Peyer's patch (tissue), 4 donors: Measurements from ENCODE around the gene COL11A2.

Experiments used
- POLR2A ChIP-seq, 2 donors: fragments of 450-650 bp; IDR thresholded peaks; one replicate each; pipeline ENCODE4 v1.5.1; 2017; ENCODE audit warnings: antibody characterized with exemption in 2 of 2, mild to moderate bottlenecking in 2 of 2, moderate library complexity in 2 of 2
- TF ChIP-seq, protein P1 (sequence below), 6 experiments: fragments of 450-650 bp in 4 of 6; fragments of 200-600 bp in 2 of 6; sonication (generic) in 1 of 6; IDR thresholded peaks; one replicate each; pipeline ENCODE4 v1.5.1; 2017 to 2019; ENCODE audit warnings: antibody characterized with exemption in 6 of 6, mild to moderate bottlenecking in 3 of 6, moderate library complexity in 1 of 6

DNA sequence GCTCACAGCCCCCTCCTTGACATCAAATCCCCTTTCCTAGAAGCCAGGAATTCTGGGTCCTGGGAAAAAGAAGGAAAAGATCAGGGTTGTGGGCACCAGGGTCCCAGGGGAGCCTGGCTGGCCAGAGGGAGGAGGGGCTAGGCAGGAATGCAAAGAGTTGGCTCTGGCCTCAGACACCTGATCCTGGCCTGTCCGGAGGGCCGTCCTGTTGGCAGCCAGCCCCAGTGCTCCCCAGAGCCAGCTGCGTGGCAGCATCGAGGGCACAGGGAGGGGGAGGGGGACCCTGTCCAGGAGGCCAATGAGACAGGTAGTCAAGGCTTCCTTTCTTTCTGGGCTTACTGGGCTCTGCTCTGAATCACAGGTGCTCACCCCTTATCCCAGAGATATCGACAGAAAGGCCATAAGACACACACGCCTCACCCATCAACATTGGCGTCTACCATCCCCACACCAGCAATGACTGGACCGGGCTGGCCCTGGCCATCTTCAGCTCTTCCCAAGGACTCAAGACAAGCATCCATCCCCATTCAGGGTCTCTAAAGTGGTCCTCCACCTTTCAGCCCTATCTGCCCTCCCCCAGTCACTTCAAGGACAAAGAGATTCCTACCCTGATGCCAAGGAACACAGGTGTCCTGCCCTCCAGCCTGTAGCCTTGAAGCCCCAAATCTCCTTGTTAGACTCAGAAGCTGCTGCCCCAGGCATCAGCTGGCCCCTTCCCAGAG lies 723 bp downstream of the COL11A2 start:
- TF ChIP-seq, protein P1, sequence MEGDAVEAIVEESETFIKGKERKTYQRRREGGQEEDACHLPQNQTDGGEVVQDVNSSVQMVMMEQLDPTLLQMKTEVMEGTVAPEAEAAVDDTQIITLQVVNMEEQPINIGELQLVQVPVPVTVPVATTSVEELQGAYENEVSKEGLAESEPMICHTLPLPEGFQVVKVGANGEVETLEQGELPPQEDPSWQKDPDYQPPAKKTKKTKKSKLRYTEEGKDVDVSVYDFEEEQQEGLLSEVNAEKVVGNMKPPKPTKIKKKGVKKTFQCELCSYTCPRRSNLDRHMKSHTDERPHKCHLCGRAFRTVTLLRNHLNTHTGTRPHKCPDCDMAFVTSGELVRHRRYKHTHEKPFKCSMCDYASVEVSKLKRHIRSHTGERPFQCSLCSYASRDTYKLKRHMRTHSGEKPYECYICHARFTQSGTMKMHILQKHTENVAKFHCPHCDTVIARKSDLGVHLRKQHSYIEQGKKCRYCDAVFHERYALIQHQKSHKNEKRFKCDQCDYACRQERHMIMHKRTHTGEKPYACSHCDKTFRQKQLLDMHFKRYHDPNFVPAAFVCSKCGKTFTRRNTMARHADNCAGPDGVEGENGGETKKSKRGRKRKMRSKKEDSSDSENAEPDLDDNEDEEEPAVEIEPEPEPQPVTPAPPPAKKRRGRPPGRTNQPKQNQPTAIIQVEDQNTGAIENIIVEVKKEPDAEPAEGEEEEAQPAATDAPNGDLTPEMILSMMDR (IDR thresholded peaks at IDR 0.05), result no peak
- TF ChIP-seq POLR2A (IDR thresholded peaks at IDR 0.05), result no peak
